Measurements from ENCODE around the gene COX20.

The COX20 gene

GRCh38 chr1:244841273-244841927 is 5.9 kb downstream of the COX20 start:
- CTCF ChIA-PET, result interaction anchor here (0.9 to 2.0 kb wide), 2 partner anchors 201 to 219 kb away, joined by 3 to 9 read pairs; no protein-coding TSS in a partner anchor
- TF ChIP-seq L3MBTL2 (conservative IDR thresholded peaks at IDR 0.05) (no peak), PKNOX1 (IDR thresholded peaks at IDR 0.05) (no peak), SUZ12 (IDR thresholded peaks at IDR 0.05) (no peak), FOXK2 (IDR thresholded peaks at IDR 0.05) (no peak), SP1 (IDR thresholded peaks at IDR 0.05) (no peak), NFRKB (IDR thresholded peaks at IDR 0.05) (no peak), FOXA1 (IDR thresholded peaks at IDR 0.05) (no peak), ARNT (IDR thresholded peaks at IDR 0.05) (no peak), TARDBP (IDR thresholded peaks at IDR 0.05) (no peak), ZNF384 (IDR thresholded peaks at IDR 0.05) (no peak), LEF1 (IDR thresholded peaks at IDR 0.05; ENCODE audit: borderline replicate concordance) (no peak), FOXM1 (IDR thresholded peaks at IDR 0.05; ENCODE audit: borderline replicate concordance) (no peak), BHLHE40 (IDR thresholded peaks at IDR 0.05; ENCODE audit: borderline replicate concordance) (no peak), HDGF (IDR thresholded peaks at IDR 0.05; ENCODE audit: borderline replicate concordance) (no peak), CTBP1 (IDR thresholded peaks at IDR 0.05; ENCODE audit: borderline replicate concordance) (no peak), ELF4 (IDR thresholded peaks at IDR 0.05) (no peak)
- POLR2A ChIA-PET, result interaction anchor here (9.6 kb wide), 1 partner anchor 21 kb away, joined by 127 read pairs; the partner anchor contains the start of gene HNRNPU
- DNase-seq (ENCODE audit: extremely low spot score), result no peak

GRCh38 chr1:244843148-244843978 is 7.9 kb downstream of the COX20 start:
- CTCF ChIA-PET, result interaction anchor here (0.6 kb wide), 1 partner anchor 240 kb away, joined by 5 read pairs; no protein-coding TSS in a partner anchor
- DNase-seq (ENCODE audit: extremely low spot score), result no peak
- TF ChIP-seq ELF4 (IDR thresholded peaks at IDR 0.05) (no peak), FOXM1 (IDR thresholded peaks at IDR 0.05; ENCODE audit: borderline replicate concordance) (0 out of 2 replicates have a peak, but pooled peaks have one; percentile 5)
- POLR2A ChIA-PET, result interaction anchor here (1.3 to 1.5 kb wide), 2 partner anchors 9 to 19 kb away, joined by 4 read pairs; no protein-coding TSS in a partner anchor

- ChIA-PET POLR2A (interaction anchor here (1.3 to 1.5 kb wide), 2 partner anchors 10 to 18 kb away, joined by 4 read pairs; no protein-coding TSS in a partner anchor), CTCF (interaction anchor here (0.6 kb wide), 1 partner anchor 241 kb away, joined by 5 read pairs; no protein-coding TSS in a partner anchor)
- no peak for DNase-seq (ENCODE audit: extremely low spot score)
- TF ChIP-seq BHLHE40 (IDR thresholded peaks at IDR 0.05; ENCODE audit: borderline replicate concordance), result no peak
- no peak for TF ChIP-seq ZNF384 (IDR thresholded peaks at IDR 0.05)
- TF ChIP-seq NFRKB (IDR thresholded peaks at IDR 0.05), result no peak
- no peak for TF ChIP-seq SUZ12 (IDR thresholded peaks at IDR 0.05)
- no peak for TF ChIP-seq PKNOX1 (IDR thresholded peaks at IDR 0.05)
- TF ChIP-seq LEF1 (IDR thresholded peaks at IDR 0.05; ENCODE audit: borderline replicate concordance), result no peak
- no peak for TF ChIP-seq ELF4 (IDR thresholded peaks at IDR 0.05)
- TF ChIP-seq SP1 (IDR thresholded peaks at IDR 0.05), result no peak
- no peak for TF ChIP-seq TARDBP (IDR thresholded peaks at IDR 0.05)
- no peak for TF ChIP-seq HDGF (IDR thresholded peaks at IDR 0.05; ENCODE audit: borderline replicate concordance)
- no peak for TF ChIP-seq FOXK2 (IDR thresholded peaks at IDR 0.05)
- TF ChIP-seq L3MBTL2 (conservative IDR thresholded peaks at IDR 0.05), result no peak
Measured at GRCh38 chr1:244844155-244845121, 9.0 kb downstream of the COX20 start.

GRCh38 chr1:244846653-244847052 is 11.2 kb downstream of the COX20 start:
- POLR2A ChIA-PET, result interaction anchor here (1.3 kb wide), 1 partner anchor 15 kb away, joined by 4 read pairs; no protein-coding TSS in a partner anchor
- TF ChIP-seq FOXA1 (IDR thresholded peaks at IDR 0.05) (no peak), BHLHE40 (IDR thresholded peaks at IDR 0.05; ENCODE audit: borderline replicate concordance) (no peak), HDGF (IDR thresholded peaks at IDR 0.05; ENCODE audit: borderline replicate concordance) (no peak), CTBP1 (IDR thresholded peaks at IDR 0.05; ENCODE audit: borderline replicate concordance) (no peak), SP1 (IDR thresholded peaks at IDR 0.05) (no peak), PKNOX1 (IDR thresholded peaks at IDR 0.05) (no peak), ARNT (IDR thresholded peaks at IDR 0.05) (no peak), LEF1 (IDR thresholded peaks at IDR 0.05; ENCODE audit: borderline replicate concordance) (no peak), TARDBP (IDR thresholded peaks at IDR 0.05) (no peak), NFRKB (IDR thresholded peaks at IDR 0.05) (no peak), ELF4 (IDR thresholded peaks at IDR 0.05) (no peak), FOXK2 (IDR thresholded peaks at IDR 0.05) (no peak), L3MBTL2 (conservative IDR thresholded peaks at IDR 0.05) (no peak), ZNF384 (IDR thresholded peaks at IDR 0.05) (no peak), SUZ12 (IDR thresholded peaks at IDR 0.05) (no peak), FOXM1 (IDR thresholded peaks at IDR 0.05; ENCODE audit: borderline replicate concordance) (no peak)
- no peak for DNase-seq (ENCODE audit: extremely low spot score)
- CTCF ChIA-PET, result interaction anchor here (0.6 to 1.6 kb wide), 3 partner anchors 9 to 205 kb away, joined by 3 to 6 read pairs (median 3); no protein-coding TSS in a partner anchor
